Measurements from ENCODE around the gene C1QL2. TPM values are rescaled to one million over a fixed set of nuclear protein-coding genes. Genes with fewer than 3 reads are reported as not detected.
A peak's percentile ranks its signal among the peaks of the same experiment; 100 is the strongest.

Gene C1QL2
- total and polyA plus RNA-seq, 2 experiments from 2014 or later, result 0.69 to 0.87 TPM

DNA sequence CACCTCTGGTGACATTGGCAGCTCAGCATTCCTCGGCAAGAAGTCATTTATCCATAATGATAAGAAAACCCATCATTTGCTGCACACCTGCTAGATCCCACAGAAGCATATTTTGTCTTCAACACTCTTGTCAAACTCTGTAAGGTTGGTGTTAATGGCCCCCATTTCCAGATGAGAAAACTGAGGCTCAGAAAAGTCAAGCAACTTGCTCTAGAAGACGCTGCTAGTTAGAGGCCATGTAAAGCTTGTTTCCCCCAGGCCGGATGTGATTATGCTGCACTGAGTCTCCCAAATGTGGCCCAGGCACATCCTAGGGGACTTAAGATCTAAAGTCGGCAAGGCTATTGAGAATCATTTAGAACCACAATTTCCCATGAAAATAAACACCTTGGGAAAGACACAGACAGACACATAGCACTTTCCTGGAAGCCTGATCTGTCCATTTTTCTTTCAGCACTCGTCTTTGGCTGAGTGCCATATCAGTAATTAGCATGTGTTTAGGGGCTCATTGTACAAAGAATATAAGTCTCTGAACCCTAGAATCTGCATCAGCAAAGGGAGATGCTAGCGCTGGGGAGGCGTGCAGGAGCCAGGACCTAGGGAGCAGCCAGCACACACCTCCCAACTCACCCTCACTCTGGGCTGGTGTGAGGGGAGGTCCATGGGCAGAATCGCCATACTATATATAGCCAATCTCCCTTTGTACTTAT lies 39.3 kb downstream of the C1QL2 start:
- H3K4me2 ChIP-seq, result peak overlapping the region; percentile 44
- Mint-ChIP-seq H3K4me1 (peaks cover 52% of the 10 kb centered on the region), H3K27me3 (ENCODE audit: insufficient read depth, low read depth, poor library complexity) (peaks cover 10% of the 10 kb centered on the region), H3K9me3 (no peaks in the 10 kb centered on the region; the same call in 1 of the 3 replicates), H3K36me3 (ENCODE audit: low read depth) (no peaks in the 10 kb centered on the region), H3K27ac (no peak overlapping the region), H3K4me3 (no peak overlapping the region)
- H3K27me3 ChIP-seq (ENCODE audit: insufficient read depth), result no peaks in the 10 kb centered on the region
- H3K27ac ChIP-seq (ENCODE audit: low read depth), result peak overlapping the region; percentile 39; the same call in 1 of the 2 replicates
- H3K9me2 ChIP-seq (ENCODE audit: insufficient read depth), result 0 out of 2 replicates have a peak, but pooled peaks cover 6% of the 10 kb centered on the region
- no peaks in the 10 kb centered on the region for H3K79me2 ChIP-seq (replicated peaks; ENCODE audit: insufficient read depth)
- no peaks in the 10 kb centered on the region for H3K36me3 ChIP-seq (ENCODE audit: insufficient read depth)
- H4K20me1 ChIP-seq (replicated peaks; ENCODE audit: insufficient read depth), result no peaks in the 10 kb centered on the region
- DNase-seq (ENCODE audit: low spot score) (no peak), ATAC-seq (peak; percentile 48)
- no peak for TF ChIP-seq STAT1 (IDR thresholded peaks at IDR 0.05; ENCODE audit: unreplicated experiment)
- no peak for TF ChIP-seq JUNB (IDR thresholded peaks at IDR 0.05; ENCODE audit: unreplicated experiment)
- TF ChIP-seq CTCF (conservative IDR thresholded peaks at IDR 0.05; ENCODE audit: low read depth in 2 of 2), result no peak
- TF ChIP-seq, protein P1, sequence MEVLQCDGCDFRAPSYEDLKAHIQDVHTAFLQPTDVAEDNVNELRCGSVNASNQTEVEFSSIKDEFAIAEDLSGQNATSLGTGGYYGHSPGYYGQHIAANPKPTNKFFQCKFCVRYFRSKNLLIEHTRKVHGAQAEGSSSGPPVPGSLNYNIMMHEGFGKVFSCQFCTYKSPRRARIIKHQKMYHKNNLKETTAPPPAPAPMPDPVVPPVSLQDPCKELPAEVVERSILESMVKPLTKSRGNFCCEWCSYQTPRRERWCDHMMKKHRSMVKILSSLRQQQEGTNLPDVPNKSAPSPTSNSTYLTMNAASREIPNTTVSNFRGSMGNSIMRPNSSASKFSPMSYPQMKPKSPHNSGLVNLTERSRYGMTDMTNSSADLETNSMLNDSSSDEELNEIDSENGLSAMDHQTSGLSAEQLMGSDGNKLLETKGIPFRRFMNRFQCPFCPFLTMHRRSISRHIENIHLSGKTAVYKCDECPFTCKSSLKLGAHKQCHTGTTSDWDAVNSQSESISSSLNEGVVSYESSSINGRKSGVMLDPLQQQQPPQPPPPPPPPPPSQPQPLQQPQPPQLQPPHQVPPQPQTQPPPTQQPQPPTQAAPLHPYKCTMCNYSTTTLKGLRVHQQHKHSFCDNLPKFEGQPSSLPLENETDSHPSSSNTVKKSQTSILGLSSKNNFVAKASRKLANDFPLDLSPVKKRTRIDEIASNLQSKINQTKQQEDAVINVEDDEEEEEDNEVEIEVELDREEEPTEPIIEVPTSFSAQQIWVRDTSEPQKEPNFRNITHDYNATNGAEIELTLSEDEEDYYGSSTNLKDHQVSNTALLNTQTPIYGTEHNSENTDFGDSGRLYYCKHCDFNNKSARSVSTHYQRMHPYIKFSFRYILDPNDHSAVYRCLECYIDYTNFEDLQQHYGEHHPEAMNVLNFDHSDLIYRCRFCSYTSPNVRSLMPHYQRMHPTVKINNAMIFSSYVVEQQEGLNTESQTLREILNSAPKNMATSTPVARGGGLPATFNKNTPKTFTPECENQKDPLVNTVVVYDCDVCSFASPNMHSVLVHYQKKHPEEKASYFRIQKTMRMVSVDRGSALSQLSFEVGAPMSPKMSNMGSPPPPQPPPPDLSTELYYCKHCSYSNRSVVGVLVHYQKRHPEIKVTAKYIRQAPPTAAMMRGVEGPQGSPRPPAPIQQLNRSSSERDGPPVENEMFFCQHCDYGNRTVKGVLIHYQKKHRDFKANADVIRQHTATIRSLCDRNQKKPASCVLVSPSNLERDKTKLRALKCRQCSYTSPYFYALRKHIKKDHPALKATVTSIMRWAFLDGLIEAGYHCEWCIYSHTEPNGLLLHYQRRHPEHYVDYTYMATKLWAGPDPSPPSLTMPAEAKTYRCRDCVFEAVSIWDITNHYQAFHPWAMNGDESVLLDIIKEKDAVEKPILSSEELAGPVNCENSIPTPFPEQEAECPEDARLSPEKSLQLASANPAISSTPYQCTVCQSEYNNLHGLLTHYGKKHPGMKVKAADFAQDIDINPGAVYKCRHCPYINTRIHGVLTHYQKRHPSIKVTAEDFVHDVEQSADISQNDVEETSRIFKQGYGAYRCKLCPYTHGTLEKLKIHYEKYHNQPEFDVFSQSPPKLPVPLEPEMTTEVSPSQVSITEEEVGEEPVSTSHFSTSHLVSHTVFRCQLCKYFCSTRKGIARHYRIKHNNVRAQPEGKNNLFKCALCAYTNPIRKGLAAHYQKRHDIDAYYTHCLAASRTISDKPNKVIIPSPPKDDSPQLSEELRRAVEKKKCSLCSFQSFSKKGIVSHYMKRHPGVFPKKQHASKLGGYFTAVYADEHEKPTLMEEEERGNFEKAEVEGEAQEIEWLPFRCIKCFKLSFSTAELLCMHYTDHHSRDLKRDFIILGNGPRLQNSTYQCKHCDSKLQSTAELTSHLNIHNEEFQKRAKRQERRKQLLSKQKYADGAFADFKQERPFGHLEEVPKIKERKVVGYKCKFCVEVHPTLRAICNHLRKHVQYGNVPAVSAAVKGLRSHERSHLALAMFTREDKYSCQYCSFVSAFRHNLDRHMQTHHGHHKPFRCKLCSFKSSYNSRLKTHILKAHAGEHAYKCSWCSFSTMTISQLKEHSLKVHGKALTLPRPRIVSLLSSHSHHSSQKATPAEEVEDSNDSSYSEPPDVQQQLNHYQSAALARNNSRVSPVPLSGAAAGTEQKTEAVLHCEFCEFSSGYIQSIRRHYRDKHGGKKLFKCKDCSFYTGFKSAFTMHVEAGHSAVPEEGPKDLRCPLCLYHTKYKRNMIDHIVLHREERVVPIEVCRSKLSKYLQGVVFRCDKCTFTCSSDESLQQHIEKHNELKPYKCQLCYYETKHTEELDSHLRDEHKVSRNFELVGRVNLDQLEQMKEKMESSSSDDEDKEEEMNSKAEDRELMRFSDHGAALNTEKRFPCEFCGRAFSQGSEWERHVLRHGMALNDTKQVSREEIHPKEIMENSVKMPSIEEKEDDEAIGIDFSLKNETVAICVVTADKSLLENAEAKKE (CRISPR knock-in tag; IDR thresholded peaks at IDR 0.05), result no peak
- TF ChIP-seq POLR2AphosphoS5 (IDR thresholded peaks at IDR 0.05; ENCODE audit: low read depth), result no peak
- TF ChIP-seq, protein P2, sequence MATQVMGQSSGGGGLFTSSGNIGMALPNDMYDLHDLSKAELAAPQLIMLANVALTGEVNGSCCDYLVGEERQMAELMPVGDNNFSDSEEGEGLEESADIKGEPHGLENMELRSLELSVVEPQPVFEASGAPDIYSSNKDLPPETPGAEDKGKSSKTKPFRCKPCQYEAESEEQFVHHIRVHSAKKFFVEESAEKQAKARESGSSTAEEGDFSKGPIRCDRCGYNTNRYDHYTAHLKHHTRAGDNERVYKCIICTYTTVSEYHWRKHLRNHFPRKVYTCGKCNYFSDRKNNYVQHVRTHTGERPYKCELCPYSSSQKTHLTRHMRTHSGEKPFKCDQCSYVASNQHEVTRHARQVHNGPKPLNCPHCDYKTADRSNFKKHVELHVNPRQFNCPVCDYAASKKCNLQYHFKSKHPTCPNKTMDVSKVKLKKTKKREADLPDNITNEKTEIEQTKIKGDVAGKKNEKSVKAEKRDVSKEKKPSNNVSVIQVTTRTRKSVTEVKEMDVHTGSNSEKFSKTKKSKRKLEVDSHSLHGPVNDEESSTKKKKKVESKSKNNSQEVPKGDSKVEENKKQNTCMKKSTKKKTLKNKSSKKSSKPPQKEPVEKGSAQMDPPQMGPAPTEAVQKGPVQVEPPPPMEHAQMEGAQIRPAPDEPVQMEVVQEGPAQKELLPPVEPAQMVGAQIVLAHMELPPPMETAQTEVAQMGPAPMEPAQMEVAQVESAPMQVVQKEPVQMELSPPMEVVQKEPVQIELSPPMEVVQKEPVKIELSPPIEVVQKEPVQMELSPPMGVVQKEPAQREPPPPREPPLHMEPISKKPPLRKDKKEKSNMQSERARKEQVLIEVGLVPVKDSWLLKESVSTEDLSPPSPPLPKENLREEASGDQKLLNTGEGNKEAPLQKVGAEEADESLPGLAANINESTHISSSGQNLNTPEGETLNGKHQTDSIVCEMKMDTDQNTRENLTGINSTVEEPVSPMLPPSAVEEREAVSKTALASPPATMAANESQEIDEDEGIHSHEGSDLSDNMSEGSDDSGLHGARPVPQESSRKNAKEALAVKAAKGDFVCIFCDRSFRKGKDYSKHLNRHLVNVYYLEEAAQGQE (IDR thresholded peaks at IDR 0.05; ENCODE audit: unreplicated experiment), result no peak
- TF ChIP-seq ZNF331 (CRISPR knock-in tag; IDR thresholded peaks at IDR 0.05; ENCODE audit: low read depth), result no peak
- no peak for TF ChIP-seq ETS1 (IDR thresholded peaks at IDR 0.05)
- TF ChIP-seq ZNF114 (CRISPR knock-in tag; IDR thresholded peaks at IDR 0.05), result no peak
- TF ChIP-seq EZH2 (IDR thresholded peaks at IDR 0.05; ENCODE audit: low read depth, unreplicated experiment), result no peak
- TF ChIP-seq CREB1 (CRISPR knock-in tag; IDR thresholded peaks at IDR 0.05; ENCODE audit: low read depth), result no peak
- TF ChIP-seq NANOG (IDR thresholded peaks at IDR 0.05; ENCODE audit: borderline replicate concordance), result no peak
- no peak for TF ChIP-seq EZH2phosphoT487 (IDR thresholded peaks at IDR 0.05; ENCODE audit: unreplicated experiment)
- 0 out of 2 replicates have a peak overlapping the region, but pooled peaks have one; percentile 28 for H2AFZ ChIP-seq
- H3K4me3 ChIP-seq, result peak overlapping the region; percentile 5; the same call in 1 of the 2 replicates
- H3F3A ChIP-seq (replicated peaks; ENCODE audit: low read depth), result peaks cover 5% of the 10 kb centered on the region; the same call in 1 of the 2 replicates
- peaks cover 21% of the 10 kb centered on the region for H3K4me1 ChIP-seq (ENCODE audit: insufficient read depth)

Measured in GM23338 (cell line).